Memory B cell (primary cell): ENCODE data around the gene MMP20.
"Not testable (repeated sequence)": the region's sequence is repeated elsewhere in the genome, so short reads cannot be mapped to it uniquely, and the experiment has no call there.

Experiments used
- ATAC-seq: fragments of 150-1000 bp; cut with Tn5 transposase; 2 replicates; pipeline ENCODE4 v1.10.0; 2021; ENCODE audit warnings: low read depth, mild to moderate bottlenecking, moderate library complexity
- DNase-seq, 2 donors: peaks; one replicate each; pipeline ENCODE4 v3.0.0; 2022; ENCODE audit warnings: low spot score in 2 of 2
- H3K27ac Mint-ChIP-seq: one replicate; pipeline ENCODE4 v1.8.0; 2022; ENCODE audit warnings: mild to moderate bottlenecking, moderate library complexity, mixed read lengths
- H3K27me3 Mint-ChIP-seq: one replicate; pipeline ENCODE4 v1.8.0; 2022; ENCODE audit warnings: mixed read lengths
- H3K36me3 Mint-ChIP-seq: one replicate; pipeline ENCODE4 v1.8.0; 2022; ENCODE audit warnings: mild to moderate bottlenecking, mixed read lengths
- H3K4me1 Mint-ChIP-seq: one replicate; pipeline ENCODE4 v1.8.0; 2022; ENCODE audit warnings: mixed read lengths
- H3K4me3 Mint-ChIP-seq: one replicate; pipeline ENCODE4 v1.8.0; 2022; ENCODE audit warnings: mild to moderate bottlenecking, moderate library complexity, mixed read lengths
- H3K9me3 Mint-ChIP-seq: one replicate; pipeline ENCODE4 v1.8.0; 2022; ENCODE audit warnings: mixed read lengths

The MMP20 gene

GRCh38 chr11:102637731-102638130 is 12.6 kb upstream of the MMP20 start:
- H3K4me3 Mint-ChIP-seq, result no peak overlapping the region
- ATAC-seq (no peak), DNase-seq (no peak)
- no peaks in the 10 kb centered on the region for H3K36me3 Mint-ChIP-seq
- H3K27me3 Mint-ChIP-seq, result peaks cover 7% of the 10 kb centered on the region
- H3K9me3 Mint-ChIP-seq, result no peaks in the 10 kb centered on the region
- H3K4me1 Mint-ChIP-seq, result peaks cover 2% of the 10 kb centered on the region
- no peak overlapping the region for H3K27ac Mint-ChIP-seq

- no peaks in the 10 kb centered on the region for H3K9me3 Mint-ChIP-seq
- ATAC-seq (no peak), DNase-seq (no peak)
- no peak overlapping the region for H3K27ac Mint-ChIP-seq
- peaks cover 15% of the 10 kb centered on the region for H3K27me3 Mint-ChIP-seq
- no peak overlapping the region for H3K4me3 Mint-ChIP-seq
- peaks cover 2% of the 10 kb centered on the region for H3K4me1 Mint-ChIP-seq
- no peaks in the 10 kb centered on the region for H3K36me3 Mint-ChIP-seq
These were observed 8.4 kb upstream of the MMP20 start for GRCh38 chr11:102633385-102634026.

- DNase-seq (no peak), ATAC-seq (no peak)
- H3K9me3 Mint-ChIP-seq, result no peaks in the 10 kb centered on the region
- H3K27me3 Mint-ChIP-seq, result peaks cover 11% of the 10 kb centered on the region
- no peak overlapping the region for H3K27ac Mint-ChIP-seq
- H3K36me3 Mint-ChIP-seq, result no peaks in the 10 kb centered on the region
- peaks cover 2% of the 10 kb centered on the region for H3K4me1 Mint-ChIP-seq
- no peak overlapping the region for H3K4me3 Mint-ChIP-seq
These were observed 6.9 kb upstream of the MMP20 start for GRCh38 chr11:102632026-102632425.

- no peak for DNase-seq
- peaks cover 9% of the 10 kb centered on the region for H3K27me3 Mint-ChIP-seq
- no peak overlapping the region for H3K27ac Mint-ChIP-seq
- H3K36me3 Mint-ChIP-seq, result no peaks in the 10 kb centered on the region
- H3K4me1 Mint-ChIP-seq, result peaks cover 2% of the 10 kb centered on the region
- no peak for ATAC-seq
- H3K9me3 Mint-ChIP-seq, result no peaks in the 10 kb centered on the region
- H3K4me3 Mint-ChIP-seq, result no peak overlapping the region
These were observed 5.7 kb upstream of the MMP20 start for GRCh38 chr11:102630598-102631448.

GRCh38 chr11:102629908-102630307 is 4.8 kb upstream of the MMP20 start:
- H3K9me3 Mint-ChIP-seq, DNase-seq, ATAC-seq, H3K36me3 Mint-ChIP-seq, H3K4me3 Mint-ChIP-seq, H3K27ac Mint-ChIP-seq, H3K27me3 Mint-ChIP-seq, H3K4me1 Mint-ChIP-seq: not testable (repeated sequence)

GRCh38 chr11:102626676-102627075 is 1.5 kb upstream of the MMP20 start:
- no peak overlapping the region for H3K4me3 Mint-ChIP-seq
- H3K36me3 Mint-ChIP-seq, result no peaks in the 10 kb centered on the region
- no peak overlapping the region for H3K27ac Mint-ChIP-seq
- no peaks in the 10 kb centered on the region for H3K9me3 Mint-ChIP-seq
- ATAC-seq, result no peak
- peaks cover 15% of the 10 kb centered on the region for H3K27me3 Mint-ChIP-seq
- no peak for DNase-seq
- H3K4me1 Mint-ChIP-seq, result peaks cover 3% of the 10 kb centered on the region

- H3K4me3 Mint-ChIP-seq, result no peak overlapping the region
These were observed 1.1 kb downstream of the MMP20 start for GRCh38 chr11:102623998-102624397.

DNA sequence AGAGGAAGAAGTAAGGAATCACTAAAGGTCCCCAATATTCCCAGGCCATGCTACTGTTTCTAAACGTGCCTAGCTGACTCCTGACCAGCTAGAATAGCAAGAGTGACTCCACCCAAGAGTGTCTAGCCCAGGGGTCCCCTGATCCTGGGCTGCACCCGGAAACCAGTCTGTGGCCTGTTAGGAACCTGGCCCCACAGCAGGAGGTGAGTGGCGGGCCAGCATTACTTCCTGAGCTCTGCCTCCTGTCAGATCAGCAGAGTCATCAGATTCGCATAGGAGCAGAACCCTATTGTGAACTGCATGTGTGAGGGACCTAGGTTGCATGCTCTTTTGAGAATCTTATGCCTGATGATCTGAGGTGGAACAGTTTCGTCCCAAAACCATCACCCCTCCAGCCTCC is 2.0 kb downstream of the MMP20 start:
- DNase-seq (no peak), ATAC-seq (no peak)
- Mint-ChIP-seq H3K4me3 (no peak overlapping the region), H3K36me3 (no peaks in the 10 kb centered on the region), H3K4me1 (peaks cover 3% of the 10 kb centered on the region), H3K27me3 (peaks cover 14% of the 10 kb centered on the region), H3K27ac (no peak overlapping the region), H3K9me3 (no peaks in the 10 kb centered on the region)

More at GRCh38 chr11:102623998-102624397, 1.1 kb downstream of the MMP20 start:
- no peaks in the 10 kb centered on the region for H3K9me3 Mint-ChIP-seq
- DNase-seq (no peak), ATAC-seq (no peak)
- no peaks in the 10 kb centered on the region for H3K36me3 Mint-ChIP-seq
- peaks cover 15% of the 10 kb centered on the region for H3K27me3 Mint-ChIP-seq
- H3K4me1 Mint-ChIP-seq, result peaks cover 3% of the 10 kb centered on the region
- no peak overlapping the region for H3K27ac Mint-ChIP-seq

DNA sequence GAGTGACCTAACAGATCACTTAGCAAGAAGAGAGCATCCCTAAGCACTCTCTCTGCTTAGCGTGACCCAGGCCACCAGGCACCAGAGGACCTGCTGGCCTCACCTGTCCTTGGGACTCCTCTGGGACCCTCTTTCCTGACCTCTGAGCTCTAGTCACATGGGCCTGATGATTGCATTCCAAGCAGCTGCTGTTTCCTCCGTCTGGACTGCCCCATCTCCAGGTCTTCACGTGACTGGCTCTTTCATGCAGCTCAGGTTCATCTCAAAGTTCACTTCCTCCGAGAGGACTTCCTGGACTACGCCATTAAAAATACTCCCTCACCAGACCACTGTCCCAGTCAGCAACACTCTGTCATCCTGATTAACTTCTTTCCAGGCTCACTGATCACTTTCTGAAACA is 2.9 kb downstream of the MMP20 start:
- ATAC-seq (no peak), DNase-seq (no peak)
- no peaks in the 10 kb centered on the region for H3K9me3 Mint-ChIP-seq
- H3K27ac Mint-ChIP-seq, result no peak overlapping the region
- no peak overlapping the region for H3K4me3 Mint-ChIP-seq
- peaks cover 3% of the 10 kb centered on the region for H3K4me1 Mint-ChIP-seq
- H3K36me3 Mint-ChIP-seq, result no peaks in the 10 kb centered on the region
- H3K27me3 Mint-ChIP-seq, result peaks cover 14% of the 10 kb centered on the region

GRCh38 chr11:102620818-102621561 is 4.1 kb downstream of the MMP20 start:
- no peak for DNase-seq

DNA sequence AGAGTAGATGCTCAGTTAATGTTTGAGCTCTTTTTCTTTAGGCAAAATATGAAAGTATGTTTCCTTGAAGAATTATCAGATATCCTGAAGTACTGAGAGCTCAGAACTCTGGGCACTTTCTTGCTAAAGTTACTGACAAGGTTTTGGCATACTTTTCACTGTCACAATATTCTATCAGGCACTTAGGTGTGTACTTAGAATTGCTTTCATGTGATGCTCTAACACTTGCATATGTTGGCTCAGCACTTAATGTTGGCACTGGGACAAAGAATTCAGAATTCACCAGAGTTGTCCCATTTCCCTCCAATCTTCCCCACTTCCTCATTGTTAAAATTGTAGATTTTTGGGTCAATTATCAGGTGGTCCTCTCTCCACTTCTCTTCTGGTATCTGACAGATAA is 5.0 kb downstream of the MMP20 start:
- Mint-ChIP-seq H3K4me1 (peaks cover 3% of the 10 kb centered on the region), H3K9me3 (no peaks in the 10 kb centered on the region)

More at GRCh38 chr11:102620818-102621561, 4.1 kb downstream of the MMP20 start:
- peaks cover 3% of the 10 kb centered on the region for H3K4me1 Mint-ChIP-seq
- ATAC-seq, result no peak
- H3K4me3 Mint-ChIP-seq, result no peak overlapping the region
- no peaks in the 10 kb centered on the region for H3K36me3 Mint-ChIP-seq
- no peaks in the 10 kb centered on the region for H3K9me3 Mint-ChIP-seq
- peaks cover 14% of the 10 kb centered on the region for H3K27me3 Mint-ChIP-seq
- no peak overlapping the region for H3K27ac Mint-ChIP-seq

GRCh38 chr11:102617466-102618008 is 7.6 kb downstream of the MMP20 start:
- DNase-seq, result no peak
- H3K9me3 Mint-ChIP-seq, result no peaks in the 10 kb centered on the region
- H3K36me3 Mint-ChIP-seq, result no peaks in the 10 kb centered on the region
- H3K27ac Mint-ChIP-seq, result no peak overlapping the region
- H3K4me1 Mint-ChIP-seq, result peaks cover 7% of the 10 kb centered on the region
- H3K27me3 Mint-ChIP-seq, result peaks cover 8% of the 10 kb centered on the region
- ATAC-seq, result no peak
- no peak overlapping the region for H3K4me3 Mint-ChIP-seq

More for the DNA sequence above, 5.0 kb downstream of the MMP20 start:
- ATAC-seq (no peak), DNase-seq (no peak)
- peaks cover 14% of the 10 kb centered on the region for H3K27me3 Mint-ChIP-seq
- H3K4me3 Mint-ChIP-seq, result no peak overlapping the region
- H3K27ac Mint-ChIP-seq, result no peak overlapping the region
- no peaks in the 10 kb centered on the region for H3K36me3 Mint-ChIP-seq

DNA sequence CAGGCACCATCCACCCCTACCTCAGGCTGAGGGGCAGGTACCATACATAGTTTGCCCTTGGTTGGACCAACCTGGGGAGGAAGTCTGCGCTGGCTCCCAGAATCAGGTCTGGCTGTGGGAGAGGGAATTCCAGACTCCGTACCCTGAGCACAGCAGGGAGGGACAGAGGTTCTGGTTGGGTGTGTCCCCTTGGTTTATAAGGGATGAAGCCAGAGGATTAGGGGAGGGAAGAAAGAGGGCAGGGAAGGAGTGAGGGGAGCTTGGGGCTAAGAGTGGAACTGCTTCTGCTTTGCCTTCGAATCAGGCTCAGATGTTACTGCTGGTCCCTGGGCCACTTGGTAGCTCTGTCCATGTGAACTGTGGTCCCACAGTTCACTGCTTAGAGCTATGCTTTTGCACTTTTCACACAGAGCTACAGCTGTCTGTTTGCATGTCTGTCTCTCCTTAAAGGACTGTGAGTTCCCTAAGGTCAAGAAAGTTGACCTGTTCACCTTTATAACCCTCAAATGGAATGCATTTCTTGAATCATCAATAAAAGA is 9.2 kb downstream of the MMP20 start:
- no peaks in the 10 kb centered on the region for H3K9me3 Mint-ChIP-seq
- H3K4me3 Mint-ChIP-seq, result no peak overlapping the region
- peaks cover 4% of the 10 kb centered on the region for H3K27me3 Mint-ChIP-seq
- peak overlapping the region; percentile 12 for H3K27ac Mint-ChIP-seq
- ATAC-seq (no peak), DNase-seq (no peak)
- H3K36me3 Mint-ChIP-seq, result no peaks in the 10 kb centered on the region
- peaks cover 8% of the 10 kb centered on the region for H3K4me1 Mint-ChIP-seq
